A673 (cell line): ENCODE data around the gene TRPM8. TPM values are rescaled to one million over a fixed set of nuclear protein-coding genes. Genes with fewer than 3 reads are reported as not detected.

Experiments
- BruUV-seq: library from RNA; stranded (reverse); fragments of 400-500 nt; replicated peaks from 2 replicates; lab custom pipeline; 2021; lab: Mats Ljungman, UMichigan
- CTCF ChIA-PET: fragments of 300-600 bp; sonication (Branson Sonifier 250); formaldehyde crosslinking; loops from one replicate; lab custom pipeline; 2022; ENCODE audit warnings: antibody characterized with exemption; lab: Charles Lee
- POLR2A ChIA-PET: fragments of 300-600 bp; sonication (Branson Sonifier 250); formaldehyde crosslinking; loops from one replicate; lab custom pipeline; 2022; ENCODE audit warnings: antibody characterized with exemption; ENCODE audit not compliant: low non-redundant PET; lab: Charles Lee
- DNase-seq: peaks from one replicate; pipeline ENCODE4 v3.0.0-alpha.2; 2015; ENCODE audit warnings: low spot score
- H3K27ac ChIP-seq: fragments of 200-600 bp; sonication (generic); 2 replicates; pipeline ENCODE4 v1.5.1; 2016; ENCODE audit warnings: mixed run types, low read depth, mild to moderate bottlenecking, mixed read lengths, antibody characterized with exemption, low read length; ENCODE audit not compliant: poor library complexity, severe bottlenecking
- H3K27me3 ChIP-seq: fragments of 200-600 bp; sonication (generic); replicated peaks from 2 replicates; pipeline ENCODE4 v1.6.1; 2017; ENCODE audit warnings: mixed run types, low read depth, mild to moderate bottlenecking, mixed read lengths, antibody characterized with exemption, low read length; ENCODE audit not compliant: insufficient read depth, poor library complexity
- H3K36me3 ChIP-seq: fragments of 200-600 bp; sonication (generic); 2 replicates; pipeline ENCODE4 v1.6.1; 2016; ENCODE audit warnings: mixed run types, mild to moderate bottlenecking, mixed read lengths, antibody characterized with exemption, low read length; ENCODE audit not compliant: insufficient read depth, poor library complexity, severe bottlenecking
- H3K4me1 ChIP-seq: fragments of 200-600 bp; sonication (generic); 2 replicates; pipeline ENCODE4 v1.6.1; 2017; ENCODE audit warnings: mixed run types, mild to moderate bottlenecking, mixed read lengths, antibody characterized with exemption, low read length; ENCODE audit not compliant: insufficient read depth, poor library complexity, severe bottlenecking
- H3K4me3 ChIP-seq: fragments of 200-600 bp; sonication (generic); 2 replicates; pipeline ENCODE4 v1.5.1; 2016; ENCODE audit warnings: low read depth, mixed run types, mild to moderate bottlenecking, mixed read lengths, low read length; ENCODE audit not compliant: poor library complexity, severe bottlenecking
- H3K9me3 ChIP-seq: fragments of 200-600 bp; sonication (generic); 2 replicates; pipeline ENCODE4 v1.6.1; 2016; ENCODE audit warnings: mixed run types, low read depth, mild to moderate bottlenecking, mixed read lengths, antibody characterized with exemption, low read length; ENCODE audit not compliant: poor library complexity, severe bottlenecking
- EZH2 ChIP-seq: fragments of 200-600 bp; sonication (generic); IDR thresholded peaks from 2 replicates; pipeline ENCODE4 v1.6.1; 2017; ENCODE audit warnings: borderline replicate concordance, low read depth, mild to moderate bottlenecking, mixed read lengths, antibody characterized with exemption, low read length; ENCODE audit not compliant: poor library complexity, severe bottlenecking
- intact Hi-C: fragments of 100-400 bp; cut with micrococcal nuclease; formaldehyde crosslinking; loops from one replicate; pipeline ENCODE4 v1.10.0; 2022; ENCODE audit not compliant: unreplicated experiment
- total RNA-seq: library from RNA; stranded (reverse); gene quantifications from 2 replicates; pipeline ENCODE4 v1.2.3, GENCODE V29; 2021
- TF ChIP-seq, protein P1 (sequence below): fragments of 300-800, 200-600 bp; sonication (generic); conservative IDR thresholded peaks from 2 replicates; pipeline ENCODE4 v1.5.1; 2017; ENCODE audit warnings: low read depth, mild to moderate bottlenecking, antibody characterized with exemption, low read length, moderate library complexity, mixed read lengths

The TRPM8 gene
- total RNA-seq, 1 experiment from 2014 or later = 8.9 TPM

GRCh38 chr2:233919938-233920337 is 2.8 kb downstream of the TRPM8 start:
- ChIA-PET POLR2A (no interaction called here), CTCF (no interaction called here)
- TF ChIP-seq, protein P1, sequence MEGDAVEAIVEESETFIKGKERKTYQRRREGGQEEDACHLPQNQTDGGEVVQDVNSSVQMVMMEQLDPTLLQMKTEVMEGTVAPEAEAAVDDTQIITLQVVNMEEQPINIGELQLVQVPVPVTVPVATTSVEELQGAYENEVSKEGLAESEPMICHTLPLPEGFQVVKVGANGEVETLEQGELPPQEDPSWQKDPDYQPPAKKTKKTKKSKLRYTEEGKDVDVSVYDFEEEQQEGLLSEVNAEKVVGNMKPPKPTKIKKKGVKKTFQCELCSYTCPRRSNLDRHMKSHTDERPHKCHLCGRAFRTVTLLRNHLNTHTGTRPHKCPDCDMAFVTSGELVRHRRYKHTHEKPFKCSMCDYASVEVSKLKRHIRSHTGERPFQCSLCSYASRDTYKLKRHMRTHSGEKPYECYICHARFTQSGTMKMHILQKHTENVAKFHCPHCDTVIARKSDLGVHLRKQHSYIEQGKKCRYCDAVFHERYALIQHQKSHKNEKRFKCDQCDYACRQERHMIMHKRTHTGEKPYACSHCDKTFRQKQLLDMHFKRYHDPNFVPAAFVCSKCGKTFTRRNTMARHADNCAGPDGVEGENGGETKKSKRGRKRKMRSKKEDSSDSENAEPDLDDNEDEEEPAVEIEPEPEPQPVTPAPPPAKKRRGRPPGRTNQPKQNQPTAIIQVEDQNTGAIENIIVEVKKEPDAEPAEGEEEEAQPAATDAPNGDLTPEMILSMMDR = no peak
- no peak for TF ChIP-seq EZH2
- no TSS peak for BruUV-seq
- Histone ChIP-seq H3K27me3 (no peaks in the 10 kb centered on the region), H3K36me3 (no peaks in the 10 kb centered on the region), H3K9me3 (no peaks in the 10 kb centered on the region), H3K4me3 (no peak overlapping the region), H3K4me1 (peaks cover 6% of the 10 kb centered on the region), H3K27ac (peak overlapping the region; percentile 4)
- intact Hi-C loops = no loop called here
- DNase-seq = peak; percentile 58

DNA sequence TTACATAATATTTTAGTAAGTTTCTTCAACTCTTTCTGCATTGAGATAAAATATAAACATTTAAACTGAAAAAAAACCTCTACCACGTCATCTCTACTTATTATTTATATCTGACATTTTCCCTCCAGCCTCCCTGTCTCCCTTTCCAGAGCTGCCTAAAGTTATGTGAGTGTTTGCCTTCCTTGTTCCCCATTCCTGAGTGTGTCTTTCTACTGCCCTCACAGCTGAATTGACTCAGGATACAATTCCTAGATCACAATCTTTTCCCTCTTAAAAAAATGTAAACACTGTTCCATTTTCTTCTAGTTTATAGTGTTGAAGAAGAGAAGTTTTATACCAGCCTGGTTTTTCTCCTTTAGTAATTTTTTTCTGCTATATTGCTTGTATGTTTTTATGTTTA is 5.3 kb downstream of the TRPM8 start:
- no peak overlapping the region for H3K27ac ChIP-seq
- ChIA-PET CTCF (no interaction called here), POLR2A (no interaction called here)
- intact Hi-C loops = no loop called here
- TF ChIP-seq EZH2 = no peak
- TF ChIP-seq, protein P1 = no peak
- no peak for DNase-seq
- no peak overlapping the region for H3K4me3 ChIP-seq
- H3K27me3 ChIP-seq = no peaks in the 10 kb centered on the region
- no peaks in the 10 kb centered on the region for H3K9me3 ChIP-seq
- no TSS peak for BruUV-seq
- no peaks in the 10 kb centered on the region for H3K4me1 ChIP-seq
- H3K36me3 ChIP-seq = no peaks in the 10 kb centered on the region

GRCh38 chr2:233925402-233925801 is 8.2 kb downstream of the TRPM8 start:
- intact Hi-C loops = no loop called here
- peaks cover 12% of the 10 kb centered on the region for H3K4me1 ChIP-seq
- no peaks in the 10 kb centered on the region for H3K9me3 ChIP-seq
- BruUV-seq = no TSS peak
- H3K27me3 ChIP-seq = no peaks in the 10 kb centered on the region
- H3K27ac ChIP-seq = no peak overlapping the region
- ChIA-PET CTCF (no interaction called here), POLR2A (no interaction called here)
- H3K4me3 ChIP-seq = no peak overlapping the region
- H3K36me3 ChIP-seq = no peaks in the 10 kb centered on the region
- no peak for DNase-seq
- no peak for TF ChIP-seq EZH2
- TF ChIP-seq, protein P1 = no peak
